Eye (tissue), 1 donor: Measurements from ENCODE around the gene GDI1.

Experiments used
- DNase-seq: peaks from one replicate; pipeline ENCODE4 v3.0.0-alpha.2; 2015

The GDI1 gene

DNA sequence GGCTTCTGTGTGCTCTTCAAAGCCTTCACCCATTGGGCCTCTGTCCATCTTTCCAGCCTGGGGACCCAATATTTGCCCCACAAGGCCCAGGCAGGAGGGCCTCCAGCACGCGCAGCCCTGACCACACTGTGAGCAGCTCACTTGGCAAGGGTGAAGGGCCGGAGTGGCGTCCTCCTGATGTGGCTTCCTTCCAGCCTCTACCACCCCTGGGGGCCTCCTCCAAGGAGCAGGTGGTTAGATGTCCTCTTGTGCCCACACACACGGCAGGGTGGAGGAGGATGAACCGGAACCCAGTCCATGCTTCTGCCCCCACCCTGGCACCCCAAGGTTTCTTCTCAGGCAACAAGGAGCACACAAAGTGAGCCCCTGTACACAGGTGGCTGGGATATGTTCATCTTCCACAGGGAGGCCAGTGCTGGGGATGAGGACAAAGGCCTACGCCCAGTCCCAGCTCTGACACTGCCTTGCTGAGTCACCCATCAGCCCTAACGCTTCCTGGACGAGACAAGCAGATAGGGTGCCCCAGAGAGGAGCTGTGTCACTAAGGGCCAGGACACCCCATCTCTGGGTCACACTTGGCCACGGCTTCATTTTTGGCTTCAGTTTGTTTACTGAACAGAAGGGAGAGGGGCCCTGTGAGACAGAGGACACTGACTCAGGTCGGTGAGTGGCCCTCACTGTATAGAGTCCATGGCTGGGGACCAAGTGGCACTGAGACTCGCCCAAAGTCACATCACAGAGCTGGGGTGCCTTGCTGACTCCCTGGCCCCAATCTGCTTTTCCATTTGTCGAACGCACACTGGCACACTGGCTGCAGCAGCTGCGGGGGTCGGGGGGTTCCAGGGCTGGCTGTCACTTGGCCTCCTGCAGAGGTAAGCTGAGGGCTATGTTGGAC, 47.5 kb downstream of the GDI1 start:
- no peak for DNase-seq

DNA sequence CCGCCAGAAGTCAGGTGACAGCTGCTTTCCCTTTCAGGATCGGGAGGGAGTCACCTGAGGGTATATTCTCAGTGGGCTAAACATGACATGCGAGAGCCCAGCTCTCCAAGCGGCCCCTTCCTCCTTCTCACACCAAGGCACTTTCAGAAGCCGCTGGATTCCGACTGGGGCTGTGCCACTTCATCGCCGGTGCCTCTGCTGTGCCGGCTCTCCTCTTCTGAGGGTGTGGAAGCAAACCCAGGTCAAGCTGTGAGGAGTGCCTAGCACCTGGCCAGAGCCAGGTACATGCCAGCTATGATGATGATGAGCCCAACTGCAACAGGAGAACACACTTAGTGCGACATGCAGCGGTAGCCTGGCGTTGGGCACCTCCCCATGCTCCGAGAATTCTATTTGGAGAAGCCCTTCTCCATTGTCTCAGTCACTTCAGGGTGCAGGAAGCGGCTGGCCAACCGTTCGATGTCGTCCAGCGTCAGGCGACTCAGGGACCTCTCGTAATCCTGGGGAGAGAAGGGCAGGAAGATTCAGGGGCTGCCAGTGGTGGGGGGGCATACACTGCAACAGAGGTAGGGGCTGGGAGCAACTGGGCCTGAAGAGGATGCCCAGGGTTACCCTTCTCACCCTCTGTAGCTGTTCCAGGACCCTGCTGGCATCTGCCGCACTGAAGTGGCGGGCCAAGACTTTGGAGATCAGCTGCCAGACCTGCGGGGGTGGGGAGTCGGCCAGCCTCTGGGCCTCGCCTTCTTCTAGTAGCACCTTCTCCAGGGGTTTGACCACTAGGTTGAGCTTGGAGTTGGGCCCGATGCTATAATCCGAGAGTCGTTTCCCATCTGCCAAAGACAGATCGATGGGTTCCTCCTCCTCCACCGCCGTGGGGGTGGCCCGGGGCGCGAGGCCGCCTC, 48.4 kb downstream of the GDI1 start:
- DNase-seq = peak; percentile 17

DNA sequence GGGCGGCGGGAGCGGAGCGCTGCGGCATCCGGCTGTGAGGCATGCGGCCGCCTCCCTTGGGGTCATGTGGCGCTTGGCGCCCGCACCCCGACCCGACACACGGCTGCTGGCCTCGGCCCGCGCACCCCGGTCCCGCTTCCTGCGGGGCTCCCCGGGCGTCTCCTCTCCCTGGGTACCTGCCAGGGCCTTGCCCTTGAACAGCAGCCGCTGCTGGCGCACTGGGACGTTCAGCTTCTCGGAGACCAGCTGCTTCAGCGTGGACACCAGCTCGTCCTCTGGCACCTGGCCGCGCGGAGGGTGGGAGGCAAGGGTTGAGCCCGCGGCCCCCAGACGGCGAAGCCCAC, 49.1 kb downstream of the GDI1 start:
- DNase-seq = peak; percentile 34

DNA sequence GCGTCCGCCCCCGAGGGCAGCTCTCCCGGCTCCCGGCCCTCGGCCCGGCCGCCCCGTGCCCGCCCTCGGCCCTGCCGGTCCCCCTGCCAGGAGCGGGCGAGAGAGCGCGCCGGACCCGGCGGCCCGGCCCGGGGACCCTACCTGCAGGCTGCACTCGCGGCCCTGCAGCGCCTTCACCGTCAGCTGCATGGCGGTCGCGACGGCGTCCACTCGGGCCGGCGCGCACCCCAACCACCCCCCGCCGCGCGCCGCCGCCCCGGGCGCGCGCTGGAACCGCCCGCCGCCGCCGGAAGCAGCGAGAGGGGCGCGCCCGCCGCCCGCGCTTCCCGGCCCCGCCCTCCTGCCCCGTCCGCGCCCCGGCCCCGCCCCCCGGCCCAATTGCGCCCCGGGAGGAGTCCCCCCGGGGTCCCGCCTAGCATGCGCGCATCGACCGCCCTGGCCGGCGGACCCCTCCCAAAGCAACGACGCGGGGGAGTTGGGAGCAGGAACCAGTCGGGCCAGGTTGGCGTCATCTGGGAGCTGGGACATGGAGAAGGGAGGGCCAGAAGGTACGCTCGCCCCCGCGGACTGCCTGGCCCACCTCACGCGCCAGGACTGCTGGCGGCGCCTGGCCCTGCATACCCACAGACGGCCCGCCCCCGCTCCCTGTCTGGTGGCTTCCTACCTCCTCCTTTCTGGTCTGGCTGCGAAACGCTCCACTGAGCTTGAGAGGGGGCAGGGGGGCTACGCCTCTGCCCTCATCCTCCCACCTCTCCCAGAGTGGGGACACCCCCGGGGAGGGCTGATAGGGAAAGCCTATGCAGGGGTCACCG, 49.6 kb downstream of the GDI1 start, which contains the start of gene UBL4A:
Gene UBL4A, minus strand, starts transcription at position 220 of the 812 bp plus-strand sequence. Its CDS starts 31 bp downstream, at position 189.
- DNase-seq = peak; percentile 69

DNA sequence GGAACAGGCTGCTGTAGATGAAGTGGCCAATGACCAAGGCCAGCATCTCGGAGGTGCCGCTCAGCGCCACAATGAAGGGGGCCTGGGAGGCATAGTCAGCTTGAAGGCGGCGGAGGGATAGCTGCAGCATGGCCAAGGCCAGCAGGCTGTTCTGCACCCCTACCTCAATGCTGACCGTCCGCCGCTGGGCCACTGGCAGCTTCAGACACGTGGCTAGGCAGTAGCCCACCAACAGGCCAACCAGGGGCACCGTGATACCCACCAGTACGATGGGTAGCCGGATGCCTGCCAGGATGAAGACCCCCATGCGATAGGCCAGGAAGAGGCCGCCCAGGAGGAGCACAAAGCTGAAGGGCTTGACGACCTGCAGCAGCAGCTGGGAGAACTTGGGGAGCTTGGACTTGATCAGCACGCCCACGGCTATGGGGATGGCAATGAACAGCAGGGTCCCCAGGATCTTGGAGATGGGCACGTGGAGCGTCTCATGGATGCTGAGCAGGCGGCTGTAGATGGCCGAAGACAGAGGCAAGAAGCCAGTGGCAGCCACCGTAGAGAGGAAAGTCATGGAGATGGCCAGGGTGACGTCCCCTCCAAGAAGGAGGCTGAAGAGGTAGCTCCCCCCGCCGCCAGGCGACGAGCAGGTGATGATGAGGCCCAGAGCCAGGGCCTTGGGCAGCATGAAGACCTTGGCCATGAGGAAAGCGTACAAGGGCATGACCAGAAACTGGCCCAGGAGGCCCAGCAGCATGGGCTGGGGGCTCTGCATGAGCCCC, 50.8 kb downstream of the GDI1 start:
- DNase-seq = no peak

DNA sequence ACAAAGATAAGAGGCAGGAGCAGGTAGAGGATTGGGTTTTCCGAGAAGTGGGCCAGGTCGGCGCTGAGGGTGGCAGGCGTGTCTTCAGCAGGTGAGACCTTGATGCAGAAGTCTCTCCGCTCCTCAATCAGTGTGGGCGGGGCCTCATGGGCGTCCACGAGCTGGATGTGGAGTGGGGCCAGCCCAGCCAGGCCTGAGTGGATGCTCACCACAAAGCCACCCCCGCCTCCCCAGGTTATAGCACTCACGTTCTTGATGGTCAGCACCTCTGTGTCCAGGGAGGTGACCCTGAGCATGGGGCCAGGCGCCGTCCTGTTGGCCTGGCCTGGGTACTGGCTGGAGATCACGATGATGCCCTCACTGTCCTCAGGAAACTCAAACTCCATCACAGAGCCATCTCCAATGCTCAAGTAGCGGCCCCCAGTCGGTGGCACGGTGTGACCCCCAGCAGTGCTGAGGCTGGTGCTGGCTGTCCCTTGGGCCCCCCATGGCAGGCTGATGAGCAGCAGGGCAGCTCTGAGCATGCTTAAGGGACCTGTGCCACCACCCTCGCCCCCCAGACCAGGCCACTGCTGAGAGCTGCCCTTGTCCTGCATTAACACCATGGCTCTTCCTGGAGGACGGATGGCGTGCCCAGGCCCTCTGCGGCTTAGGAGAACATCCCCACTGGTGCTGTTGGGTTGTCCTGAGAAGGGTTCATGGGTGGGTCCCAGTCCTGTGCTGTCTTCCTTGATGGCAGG, 51.6 kb downstream of the GDI1 start:
- DNase-seq = no peak

DNA sequence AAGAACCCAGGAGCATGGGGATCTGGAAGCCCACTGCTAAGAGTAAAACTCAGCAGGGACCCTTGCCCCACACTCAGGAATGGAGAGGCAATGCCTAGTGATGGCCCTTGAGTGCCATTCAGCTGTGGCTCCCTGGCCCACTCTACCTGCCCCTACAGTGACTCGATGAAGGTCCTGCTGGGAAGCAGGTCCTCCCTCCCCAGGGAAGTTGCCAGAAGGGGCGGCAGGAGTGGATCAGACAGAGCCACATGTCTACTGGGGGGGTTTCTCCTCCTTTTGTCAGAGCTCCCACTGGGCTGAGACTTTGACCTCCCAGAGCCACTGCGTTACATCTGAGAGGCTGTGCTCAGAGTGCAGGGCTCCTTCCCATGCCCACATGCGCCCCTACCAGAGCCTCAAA, 52.2 kb downstream of the GDI1 start:
- DNase-seq = no peak

DNA sequence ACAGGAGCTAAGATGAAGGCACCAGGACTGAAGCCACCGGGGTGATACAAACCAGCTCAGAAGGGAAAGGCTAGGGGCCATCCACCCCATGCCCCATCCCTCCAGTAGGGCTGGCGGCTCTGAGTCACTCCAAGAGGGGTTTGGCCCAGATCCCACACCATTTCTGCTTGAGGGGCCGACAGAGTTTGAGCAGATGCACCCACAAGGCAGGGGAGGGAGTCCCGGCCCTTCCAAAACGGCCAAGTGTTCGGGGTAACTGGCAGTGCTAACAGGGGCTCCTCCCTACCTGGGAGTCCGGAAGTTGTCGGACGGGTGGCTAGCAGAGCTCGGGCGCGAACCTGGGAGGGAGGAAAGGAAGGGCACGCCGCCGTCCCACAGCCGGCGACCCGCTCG, 53.1 kb downstream of the GDI1 start:
- peak; percentile 21 for DNase-seq

DNA sequence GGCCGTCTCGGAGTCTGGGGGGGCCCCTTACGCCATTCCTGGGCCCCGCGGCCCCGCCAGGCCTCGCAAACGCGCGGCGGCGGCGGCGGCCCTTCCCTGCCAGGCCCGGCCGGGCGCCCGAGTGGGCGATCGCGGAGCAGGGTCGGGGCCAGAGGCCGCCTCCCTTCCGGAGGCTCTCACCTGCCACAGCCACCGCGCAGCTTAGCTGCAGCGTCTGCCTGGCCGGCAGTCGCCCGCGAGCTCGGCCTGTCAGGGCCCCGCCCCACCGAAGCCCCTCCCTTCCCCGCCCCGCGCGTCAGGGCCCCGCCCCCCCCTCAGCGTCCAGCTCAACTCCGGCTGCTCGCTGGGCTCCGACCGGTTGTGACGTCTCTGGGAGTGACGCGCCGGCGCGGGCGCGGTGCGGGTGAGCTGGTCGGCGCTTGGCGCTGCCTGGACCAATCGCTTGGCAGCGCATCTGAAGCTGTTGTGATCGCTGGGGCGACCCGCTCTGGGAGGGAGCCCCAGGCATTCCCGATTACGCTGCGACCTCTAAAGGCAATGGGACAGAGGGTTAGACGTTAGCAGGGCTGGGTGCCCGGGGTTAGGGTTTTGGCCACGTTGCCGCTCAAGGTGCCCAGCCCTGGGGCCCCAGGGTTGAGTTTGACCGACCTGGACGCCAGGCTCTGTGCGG, 53.6 kb downstream of the GDI1 start, which contains the start of gene SLC10A3:
Gene SLC10A3, minus strand, starts transcription at position 216 of the 670 bp plus-strand sequence. CDS start 1,689 bp downstream, outside the sequence.
- DNase-seq = peak; percentile 94
